ENCODE measurements around the gene PVRIG.
A peak's percentile ranks its signal among the peaks of the same experiment; 100 is the strongest.
"Not testable (repeated sequence)": the region's sequence is repeated elsewhere in the genome, so short reads cannot be mapped to it uniquely, and the experiment has no call there.

The PVRIG gene

DNA sequence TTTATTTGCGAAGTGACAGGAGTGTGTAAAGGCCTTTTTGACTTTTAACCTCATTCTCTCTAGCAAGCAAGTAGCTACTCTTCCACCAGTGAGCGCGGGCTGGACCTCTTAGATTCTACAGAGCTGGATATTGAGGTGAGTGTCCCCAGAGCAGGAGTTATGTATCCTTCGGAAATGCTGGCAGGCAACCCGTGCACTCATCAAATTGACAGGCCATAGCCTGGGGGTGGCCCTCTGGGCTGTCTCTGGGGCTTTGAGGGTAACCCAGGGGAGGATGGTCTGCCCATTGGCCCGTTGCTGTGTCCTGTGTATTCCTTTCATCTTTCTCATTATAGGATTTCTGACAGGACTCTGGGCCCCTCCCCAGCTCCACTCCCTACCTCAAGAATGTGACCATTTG is 6.1 kb upstream of the PVRIG start:
- Histone ChIP-seq H2BK15ac (replicated peaks; ENCODE audit: low read depth) (no peak overlapping the region), H3K79me1 (ENCODE audit: low read length) (no peaks in the 10 kb centered on the region), H3K79me2 (ENCODE audit: control insufficient read depth, insufficient read depth, low read length) (no peaks in the 10 kb centered on the region), H2BK5ac (ENCODE audit: low read length) (no peak overlapping the region), H3K18ac (ENCODE audit: low read length) (no peak overlapping the region), H3K27ac (ENCODE audit: low read depth, low read length) (no peak overlapping the region), H3K4me3 (ENCODE audit: low read length) (no peak overlapping the region), H3K9ac (ENCODE audit: low read length) (no peak overlapping the region), H3K4me2 (ENCODE audit: low read length) (no peak overlapping the region), H3K23ac (ENCODE audit: low read length) (no peak overlapping the region), H3K27me3 (ENCODE audit: insufficient read depth, low read length, poor library complexity) (no peaks in the 10 kb centered on the region), H4K8ac (ENCODE audit: low read depth, low read length) (no peak overlapping the region), H2AK5ac (ENCODE audit: low read length) (no peak overlapping the region), H3K4me1 (ENCODE audit: control insufficient read depth, low read depth, low read length) (no peaks in the 10 kb centered on the region), H4K5ac (ENCODE audit: low read length) (no peak overlapping the region), H3K36me3 (ENCODE audit: control insufficient read depth, insufficient read depth, low read length) (no peaks in the 10 kb centered on the region), H3K4ac (ENCODE audit: low read depth, low read length) (no peak overlapping the region), H2BK120ac (ENCODE audit: low read depth, low read length) (no peak overlapping the region), H3K56ac (ENCODE audit: low read length) (no peak overlapping the region)
- no peak for DNase-seq
- WGBS (ENCODE audit: extremely low coverage, insufficient coverage, low lambda C conversion rate) = no CpG with 5 or more reads among the region's 6 CpGs

- WGBS (ENCODE audit: extremely low coverage, insufficient coverage, low lambda C conversion rate) = no CpG with 5 or more reads among the region's 5 CpGs
- not testable (repeated sequence) for H2BK5ac ChIP-seq (ENCODE audit: low read length); H3K56ac ChIP-seq (ENCODE audit: low read length); H3K79me1 ChIP-seq (ENCODE audit: low read length); H4K8ac ChIP-seq (ENCODE audit: low read depth, low read length); H3K18ac ChIP-seq (ENCODE audit: low read length); H2BK15ac ChIP-seq (replicated peaks; ENCODE audit: low read depth); H3K9ac ChIP-seq (ENCODE audit: low read length); H3K4me1 ChIP-seq (ENCODE audit: control insufficient read depth, low read depth, low read length); H2AK5ac ChIP-seq (ENCODE audit: low read length); H3K4me3 ChIP-seq (ENCODE audit: low read length); H4K5ac ChIP-seq (ENCODE audit: low read length); H3K36me3 ChIP-seq (ENCODE audit: control insufficient read depth, insufficient read depth, low read length); H3K4me2 ChIP-seq (ENCODE audit: low read length); H3K79me2 ChIP-seq (ENCODE audit: control insufficient read depth, insufficient read depth, low read length); DNase-seq; H3K27me3 ChIP-seq (ENCODE audit: insufficient read depth, low read length, poor library complexity); H3K23ac ChIP-seq (ENCODE audit: low read length); H2BK120ac ChIP-seq (ENCODE audit: low read depth, low read length); H3K27ac ChIP-seq (ENCODE audit: low read depth, low read length); H3K4ac ChIP-seq (ENCODE audit: low read depth, low read length)
Observed at GRCh38 chr7:100214356-100214755, 5.4 kb upstream of the PVRIG start.

DNA sequence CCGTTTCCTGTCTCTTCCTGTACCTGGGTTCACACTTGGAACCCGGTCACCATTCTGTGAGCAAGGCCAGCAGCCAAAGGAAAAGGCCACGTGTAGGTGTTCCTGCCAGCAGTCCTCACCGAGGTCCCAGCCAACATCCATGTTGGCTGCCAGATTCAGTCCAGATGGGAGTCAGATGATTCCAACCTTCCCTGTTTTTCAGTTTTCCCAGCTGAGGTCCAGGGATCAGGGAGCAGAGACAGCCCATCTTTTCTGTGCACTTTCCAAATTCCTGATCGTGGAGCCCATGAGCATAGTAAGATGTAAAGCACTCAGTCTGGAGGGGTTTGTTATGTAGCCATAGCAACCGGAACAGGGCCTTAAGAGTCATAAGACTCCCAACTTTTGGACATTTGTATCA is 3.9 kb upstream of the PVRIG start:
- H2AK5ac ChIP-seq (ENCODE audit: low read length) = no peak overlapping the region
- DNase-seq = no peak
- H4K8ac ChIP-seq (ENCODE audit: low read depth, low read length) = no peak overlapping the region
- H3K4me2 ChIP-seq (ENCODE audit: low read length) = no peak overlapping the region
- H2BK5ac ChIP-seq (ENCODE audit: low read length) = no peak overlapping the region
- H3K36me3 ChIP-seq (ENCODE audit: control insufficient read depth, insufficient read depth, low read length) = no peaks in the 10 kb centered on the region
- H3K56ac ChIP-seq (ENCODE audit: low read length) = no peak overlapping the region
- H3K4ac ChIP-seq (ENCODE audit: low read depth, low read length) = no peak overlapping the region
- H2BK120ac ChIP-seq (ENCODE audit: low read depth, low read length) = no peak overlapping the region
- no peak overlapping the region for H2BK15ac ChIP-seq (replicated peaks; ENCODE audit: low read depth)
- H3K27me3 ChIP-seq (ENCODE audit: insufficient read depth, low read length, poor library complexity) = no peaks in the 10 kb centered on the region
- H3K4me3 ChIP-seq (ENCODE audit: low read length) = no peak overlapping the region
- H3K27ac ChIP-seq (ENCODE audit: low read depth, low read length) = no peak overlapping the region
- no peak overlapping the region for H4K5ac ChIP-seq (ENCODE audit: low read length)
- no peaks in the 10 kb centered on the region for H3K4me1 ChIP-seq (ENCODE audit: control insufficient read depth, low read depth, low read length)
- H3K79me2 ChIP-seq (ENCODE audit: control insufficient read depth, insufficient read depth, low read length) = no peaks in the 10 kb centered on the region
- no peak overlapping the region for H3K9ac ChIP-seq (ENCODE audit: low read length)
- no peak overlapping the region for H3K23ac ChIP-seq (ENCODE audit: low read length)
- H3K79me1 ChIP-seq (ENCODE audit: low read length) = no peaks in the 10 kb centered on the region
- no CpG with 5 or more reads among the region's 6 CpGs for WGBS (ENCODE audit: extremely low coverage, insufficient coverage, low lambda C conversion rate)
- no peak overlapping the region for H3K18ac ChIP-seq (ENCODE audit: low read length)

DNA sequence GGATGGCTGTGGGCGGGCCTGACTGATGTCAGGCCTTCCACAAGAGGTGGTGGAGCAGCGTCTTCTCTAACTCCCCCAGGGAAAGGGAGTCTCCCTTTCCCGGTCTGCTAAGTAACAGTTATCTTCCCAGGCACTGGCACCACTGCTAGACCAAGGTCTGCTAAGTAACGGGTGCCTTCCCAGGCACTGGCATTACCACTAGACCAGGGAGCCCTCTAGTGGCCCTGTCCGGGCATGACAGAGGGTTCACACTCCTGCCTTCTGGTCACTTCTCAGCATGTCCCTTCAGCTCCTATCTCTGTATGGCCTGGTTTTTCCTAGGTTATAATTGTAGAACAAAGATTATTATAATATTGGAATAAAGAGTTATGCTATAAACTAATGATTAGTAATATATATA is 1.8 kb upstream of the PVRIG start:
- H3K23ac ChIP-seq (ENCODE audit: low read length); H2BK5ac ChIP-seq (ENCODE audit: low read length); H2AK5ac ChIP-seq (ENCODE audit: low read length); H3K56ac ChIP-seq (ENCODE audit: low read length); H2BK120ac ChIP-seq (ENCODE audit: low read depth, low read length); H3K79me2 ChIP-seq (ENCODE audit: control insufficient read depth, insufficient read depth, low read length); H3K4me1 ChIP-seq (ENCODE audit: control insufficient read depth, low read depth, low read length); H3K79me1 ChIP-seq (ENCODE audit: low read length); H3K36me3 ChIP-seq (ENCODE audit: control insufficient read depth, insufficient read depth, low read length); H3K27ac ChIP-seq (ENCODE audit: low read depth, low read length); H2BK15ac ChIP-seq (replicated peaks; ENCODE audit: low read depth); H3K4me3 ChIP-seq (ENCODE audit: low read length); H4K8ac ChIP-seq (ENCODE audit: low read depth, low read length); H3K9ac ChIP-seq (ENCODE audit: low read length); H4K5ac ChIP-seq (ENCODE audit: low read length); H3K27me3 ChIP-seq (ENCODE audit: insufficient read depth, low read length, poor library complexity); H3K18ac ChIP-seq (ENCODE audit: low read length); H3K4ac ChIP-seq (ENCODE audit: low read depth, low read length); H3K4me2 ChIP-seq (ENCODE audit: low read length): not testable (repeated sequence)
- peak; percentile 33 for DNase-seq
- no CpG with 5 or more reads among the region's 5 CpGs for WGBS (ENCODE audit: extremely low coverage, insufficient coverage, low lambda C conversion rate)

GRCh38 chr7:100219271-100219737 is 445 bp upstream of the PVRIG start:
- Histone ChIP-seq H3K56ac (ENCODE audit: low read length) (no peak overlapping the region), H2AK5ac (ENCODE audit: low read length) (no peak overlapping the region), H3K4me3 (ENCODE audit: low read length) (no peak overlapping the region), H2BK120ac (ENCODE audit: low read depth, low read length) (no peak overlapping the region), H3K27me3 (ENCODE audit: insufficient read depth, low read length, poor library complexity) (no peaks in the 10 kb centered on the region), H2BK15ac (replicated peaks; ENCODE audit: low read depth) (no peak overlapping the region), H4K8ac (ENCODE audit: low read depth, low read length) (no peak overlapping the region), H3K9ac (ENCODE audit: low read length) (no peak overlapping the region), H3K79me1 (ENCODE audit: low read length) (no peaks in the 10 kb centered on the region), H3K36me3 (ENCODE audit: control insufficient read depth, insufficient read depth, low read length) (no peaks in the 10 kb centered on the region), H3K4me1 (ENCODE audit: control insufficient read depth, low read depth, low read length) (no peaks in the 10 kb centered on the region), H3K18ac (ENCODE audit: low read length) (no peak overlapping the region), H3K27ac (ENCODE audit: low read depth, low read length) (no peak overlapping the region), H3K23ac (ENCODE audit: low read length) (no peak overlapping the region), H3K4ac (ENCODE audit: low read depth, low read length) (no peak overlapping the region), H2BK5ac (ENCODE audit: low read length) (no peak overlapping the region), H3K79me2 (ENCODE audit: control insufficient read depth, insufficient read depth, low read length) (no peaks in the 10 kb centered on the region), H4K5ac (ENCODE audit: low read length) (no peak overlapping the region), H3K4me2 (ENCODE audit: low read length) (no peak overlapping the region)
- WGBS (ENCODE audit: extremely low coverage, insufficient coverage, low lambda C conversion rate) = no CpG with 5 or more reads among the region's 10 CpGs
- no peak for DNase-seq

DNA sequence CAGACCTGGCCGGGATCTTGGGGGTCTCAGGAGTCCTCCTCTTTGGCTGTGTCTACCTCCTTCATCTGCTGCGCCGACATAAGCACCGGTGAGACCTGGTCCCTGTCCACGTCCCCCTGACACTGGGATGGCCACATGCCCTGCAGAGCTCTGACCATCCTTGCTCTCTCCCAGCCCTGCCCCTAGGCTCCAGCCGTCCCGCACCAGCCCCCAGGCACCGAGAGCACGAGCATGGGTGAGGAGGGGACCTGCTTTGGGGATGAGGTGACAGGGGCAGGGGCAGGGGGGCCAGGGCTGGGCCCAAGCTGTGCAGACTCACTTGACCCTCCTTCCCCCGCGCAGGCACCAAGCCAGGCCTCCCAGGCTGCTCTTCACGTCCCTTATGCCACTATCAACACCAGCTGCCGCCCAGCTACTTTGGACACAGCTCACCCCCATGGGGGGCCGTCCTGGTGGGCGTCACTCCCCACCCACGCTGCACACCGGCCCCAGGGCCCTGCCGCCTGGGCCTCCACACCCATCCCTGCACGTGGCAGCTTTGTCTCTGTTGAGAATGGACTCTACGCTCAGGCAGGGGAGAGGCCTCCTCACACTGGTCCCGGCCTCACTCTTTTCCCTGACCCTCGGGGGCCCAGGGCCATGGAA is 959 bp downstream of the PVRIG start:
- no peaks in the 10 kb centered on the region for H3K4me1 ChIP-seq (ENCODE audit: control insufficient read depth, low read depth, low read length)
- H3K4ac ChIP-seq (ENCODE audit: low read depth, low read length) = no peak overlapping the region
- no peaks in the 10 kb centered on the region for H3K27me3 ChIP-seq (ENCODE audit: insufficient read depth, low read length, poor library complexity)
- H2BK15ac ChIP-seq (replicated peaks; ENCODE audit: low read depth) = no peak overlapping the region
- no peak overlapping the region for H3K18ac ChIP-seq (ENCODE audit: low read length)
- H3K4me2 ChIP-seq (ENCODE audit: low read length) = no peak overlapping the region
- no peaks in the 10 kb centered on the region for H3K36me3 ChIP-seq (ENCODE audit: control insufficient read depth, insufficient read depth, low read length)
- no peak overlapping the region for H2BK5ac ChIP-seq (ENCODE audit: low read length)
- H3K56ac ChIP-seq (ENCODE audit: low read length) = no peak overlapping the region
- no peak overlapping the region for H2BK120ac ChIP-seq (ENCODE audit: low read depth, low read length)
- no peak overlapping the region for H2AK5ac ChIP-seq (ENCODE audit: low read length)
- H4K8ac ChIP-seq (ENCODE audit: low read depth, low read length) = no peak overlapping the region
- no peak overlapping the region for H4K5ac ChIP-seq (ENCODE audit: low read length)
- H3K79me1 ChIP-seq (ENCODE audit: low read length) = no peaks in the 10 kb centered on the region
- no peak for DNase-seq
- no peaks in the 10 kb centered on the region for H3K79me2 ChIP-seq (ENCODE audit: control insufficient read depth, insufficient read depth, low read length)
- no peak overlapping the region for H3K9ac ChIP-seq (ENCODE audit: low read length)
- no peak overlapping the region for H3K23ac ChIP-seq (ENCODE audit: low read length)
- H3K27ac ChIP-seq (ENCODE audit: low read depth, low read length) = no peak overlapping the region
- no CpG with 5 or more reads among the region's 22 CpGs for WGBS (ENCODE audit: extremely low coverage, insufficient coverage, low lambda C conversion rate)
- no peak overlapping the region for H3K4me3 ChIP-seq (ENCODE audit: low read length)
